CD14-positive monocyte (primary cell): ENCODE results near the gene PREX1. TPM values are rescaled to one million over a fixed set of nuclear protein-coding genes. Genes with fewer than 3 reads are reported as not detected.
A peak's percentile ranks its signal among the peaks of the same experiment; 100 is the strongest.

Experiments
- DNase-seq, 3 donors: peaks; one replicate each; pipeline ENCODE4 v3.0.0-alpha.2; 2011 to 2022
- H2AFZ ChIP-seq: 2 replicates; pipeline ENCODE4 v1.6.0; 2012; ENCODE audit warnings: mild to moderate bottlenecking, low read depth, low read length, inconsistent platforms; ENCODE audit not compliant: insufficient read depth, poor library complexity, severe bottlenecking
- H3K27ac ChIP-seq, 2 donors: 1 replicate in 1 of 2; 2 replicates in 1 of 2; pipeline ENCODE4 v1.5.1; 2012 to 2013; ENCODE audit warnings: low read length in 2 of 2, control low read depth in 1 of 2, inconsistent platforms in 1 of 2, low read depth in 1 of 2, mild to moderate bottlenecking in 1 of 2
- H3K27me3 ChIP-seq, 2 donors: one replicate each; pipeline versions ENCODE4 v1.6.0 to v1.6.1; 2011 to 2013; ENCODE audit warnings: low read length in 2 of 2; ENCODE audit not compliant: control insufficient read depth in 2 of 2, insufficient read depth in 2 of 2
- H3K36me3 ChIP-seq, 2 donors: replicated peaks in 1 of 2; 1 replicate in 1 of 2; 2 replicates in 1 of 2; pipeline versions ENCODE4 v1.5.1 to v1.6.1; 2012 to 2013; ENCODE audit warnings: low read length in 2 of 2, control low read depth in 1 of 2, inconsistent platforms in 1 of 2, mild to moderate bottlenecking in 1 of 2; ENCODE audit not compliant: insufficient read depth in 2 of 2, control insufficient read depth in 1 of 2
- H3K4me1 ChIP-seq, 2 donors: 1 replicate in 1 of 2; 2 replicates in 1 of 2; pipeline versions ENCODE4 v1.5.1 to v1.6.1; 2012 to 2013; ENCODE audit warnings: low read length in 2 of 2, control low read depth in 1 of 2, inconsistent platforms in 1 of 2, mild to moderate bottlenecking in 1 of 2, moderate library complexity in 1 of 2; ENCODE audit not compliant: insufficient read depth in 2 of 2, control insufficient read depth in 1 of 2
- H3K4me2 ChIP-seq: replicated peaks from 2 replicates; pipeline ENCODE3; 2012; ENCODE audit warnings: low read length, moderate library complexity, mild to moderate bottlenecking; ENCODE audit not compliant: poor library complexity, severe bottlenecking; ENCODE audit errors: extremely low read depth
- H3K4me3 ChIP-seq, 3 experiments: fragments of 200-600 bp in 1 of 3; sonication (generic) in 1 of 3; replicated peaks in 1 of 3; 1 replicate in 2 of 3; 2 replicates in 1 of 3; pipeline ENCODE4 v1.5.1; 2011 to 2013; ENCODE audit warnings: low read length in 3 of 3, mild to moderate bottlenecking in 3 of 3, control low read depth in 2 of 3, low read depth in 2 of 3, inconsistent platforms in 1 of 3, moderate library complexity in 1 of 3
- H3K79me2 ChIP-seq: 2 replicates; pipeline ENCODE4 v1.6.0; 2012; ENCODE audit warnings: mild to moderate bottlenecking, control low read depth, inconsistent platforms, low read length, moderate library complexity; ENCODE audit not compliant: insufficient read depth
- H3K9ac ChIP-seq: 2 replicates; pipeline ENCODE4 v1.6.0; 2017; ENCODE audit warnings: low read length, mild to moderate bottlenecking; ENCODE audit not compliant: insufficient read depth, poor library complexity, severe bottlenecking
- H3K9me3 ChIP-seq, 2 donors: replicated peaks in 1 of 2; 1 replicate in 1 of 2; 2 replicates in 1 of 2; pipeline versions ENCODE4 v1.5.1 to v1.6.1; 2012 to 2013; ENCODE audit warnings: low read length in 2 of 2, control low read depth in 1 of 2; ENCODE audit not compliant: control insufficient read depth in 1 of 2, insufficient read depth in 1 of 2
- H4K20me1 ChIP-seq: 2 replicates; pipeline ENCODE4 v1.6.0; 2012; ENCODE audit warnings: mild to moderate bottlenecking, low read length, control low read depth, moderate library complexity; ENCODE audit not compliant: insufficient read depth
- H3K27ac Mint-ChIP-seq, 7 donors: one replicate each; pipeline ENCODE4 v1.8.0; 2020; ENCODE audit warnings: mild to moderate bottlenecking in 7 of 7, mixed read lengths in 7 of 7, moderate library complexity in 6 of 7, inconsistent platforms in 2 of 7
- H3K27me3 Mint-ChIP-seq, 3 donors: one replicate each; pipeline ENCODE4 v1.8.0; 2021 to 2022; ENCODE audit warnings: low read depth in 3 of 3, mild to moderate bottlenecking in 3 of 3, mixed read lengths in 3 of 3, moderate library complexity in 3 of 3, inconsistent platforms in 1 of 3
- H3K36me3 Mint-ChIP-seq, 2 donors: one replicate each; pipeline ENCODE4 v1.8.0; 2020; ENCODE audit warnings: mixed read lengths in 2 of 2, inconsistent platforms in 1 of 2, mild to moderate bottlenecking in 1 of 2
- H3K4me1 Mint-ChIP-seq: one replicate; pipeline ENCODE4 v1.8.0; 2020; ENCODE audit warnings: mild to moderate bottlenecking, mixed read lengths
- H3K4me3 Mint-ChIP-seq, 2 donors: one replicate each; pipeline ENCODE4 v1.8.0; 2020; ENCODE audit warnings: mild to moderate bottlenecking in 2 of 2, mixed read lengths in 2 of 2, moderate library complexity in 1 of 2
- H3K9me3 Mint-ChIP-seq, 7 donors: one replicate each; pipeline ENCODE4 v1.8.0; 2020 to 2022; ENCODE audit warnings: mixed read lengths in 7 of 7, mild to moderate bottlenecking in 6 of 7, moderate library complexity in 6 of 7, inconsistent platforms in 2 of 7
- CTCF ChIP-seq: fragments of 200-600 bp; IDR thresholded peaks from one replicate; pipeline ENCODE4 v1.8.0; 2022; ENCODE audit warnings: antibody characterized with exemption, mild to moderate bottlenecking
- WGBS: methylation state at CpG from one replicate; pipeline ENCODE4 v1.1.5; 2013; ENCODE audit warnings: missing lambda C conversion rate; ENCODE audit not compliant: insufficient coverage; 5-methylcytosine and 5-hydroxymethylcytosine counted together
- intact Hi-C, 2 donors: fragments of 100-400 bp; cut with micrococcal nuclease; formaldehyde crosslinking; loops; one replicate each; pipeline versions ENCODE4 v1.15.0 to v1.15.1; 2023
- polyA plus RNA-seq, 3 donors: library from polyadenylated mRNA; depleted of rRNA in 1 of 3; unstranded in 2 of 3; stranded (reverse) in 1 of 3; fragments of 300-500 nt in 2 of 3; fragments of >200 nt in 1 of 3; fragmentation: Illumina TruSeq in 2 of 3; gene quantifications; 1 replicate in 2 of 3; 2 replicates in 1 of 3; pipeline ENCODE4 v1.2.3, GENCODE V29; 2012 to 2021

PREX1 gene
- polyA plus RNA-seq, 3 donors, result 24.3 to 114 (median 27.5) TPM

- no peaks in the 10 kb centered on the region for H3K9me3 ChIP-seq
- H3K27ac ChIP-seq, result peak overlapping the region in 1 of 2 donors; percentile 88
- H3K27me3 ChIP-seq, result no peaks in the 10 kb centered on the region
- intact Hi-C loops, result loop anchor here in 1 of 2 donors (5.0 kb wide), 1 partner anchor 37 kb away; no protein-coding TSS in a partner anchor
- H3K4me3 Mint-ChIP-seq, result no peak overlapping the region
- H4K20me1 ChIP-seq, result peaks cover 100% of the 10 kb centered on the region
- no peak for DNase-seq
- 100% methylated on average over 1 of the region's 3 CpGs for whole genome bisulfite sequencing
- no peak for TF ChIP-seq CTCF
- peak overlapping the region; percentile 7 to 97 (median 96) for H3K27ac Mint-ChIP-seq
- H3K4me1 Mint-ChIP-seq, result peaks cover 76% of the 10 kb centered on the region
- H3K9me3 Mint-ChIP-seq, result peaks cover 0 to 3% (median 0%) of the 10 kb centered on the region in 7 donors
- H3K79me2 ChIP-seq, result peaks cover 98% of the 10 kb centered on the region
- peaks cover 50 to 68% of the 10 kb centered on the region in 2 donors for H3K36me3 Mint-ChIP-seq
- H3K27me3 Mint-ChIP-seq, result peaks cover 0 to 2% (median 1%) of the 10 kb centered on the region in 3 donors
- no peak overlapping the region for H3K9ac ChIP-seq
- H3K36me3 ChIP-seq, result peaks cover 20 to 57% of the 10 kb centered on the region in 2 donors
- H3K4me1 ChIP-seq, result peaks cover 57 to 69% of the 10 kb centered on the region in 2 donors
- H3K4me2 ChIP-seq, result no peak overlapping the region
- H3K4me3 ChIP-seq, result no peak overlapping the region
- no peak overlapping the region for H2AFZ ChIP-seq
Observed at GRCh38 chr20:48750376-48750775, 77.4 kb downstream of the PREX1 start.

DNA sequence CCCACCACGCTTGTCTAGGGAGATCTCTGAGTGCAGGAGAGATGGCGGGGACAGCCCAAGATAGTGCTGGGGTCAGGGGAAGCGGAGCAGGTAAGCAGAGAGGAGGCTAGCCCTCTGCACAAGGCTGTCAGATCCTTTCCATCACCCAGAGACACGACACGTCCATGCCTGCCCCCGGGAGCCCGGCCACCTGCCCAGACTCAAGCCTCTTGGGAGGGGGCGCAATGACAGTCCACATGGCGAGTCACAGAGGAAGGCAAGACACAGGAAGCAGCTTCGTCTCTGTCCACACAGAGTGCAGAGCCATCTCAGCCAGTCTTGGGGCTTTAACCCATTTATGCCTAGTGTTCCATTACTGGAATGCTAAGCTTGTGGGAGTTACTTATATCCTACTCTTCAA, 78.4 kb downstream of the PREX1 start:
- H3K9me3 ChIP-seq, result no peaks in the 10 kb centered on the region
- Mint-ChIP-seq H3K27ac (peak overlapping the region in 5 of 7 donors; percentile 28 to 87 (median 68)), H3K9me3 (no peaks in the 10 kb centered on the region), H3K4me1 (peaks cover 68% of the 10 kb centered on the region), H3K27me3 (peaks cover 0 to 2% (median 1%) of the 10 kb centered on the region in 3 donors), H3K4me3 (no peak overlapping the region), H3K36me3 (peaks cover 52 to 71% of the 10 kb centered on the region in 2 donors)
- H3K9ac ChIP-seq, result no peak overlapping the region
- no peak overlapping the region for H3K4me2 ChIP-seq
- no peak overlapping the region for H2AFZ ChIP-seq
- 100% methylated on average over 2 of the region's 10 CpGs for WGBS
- intact Hi-C loops, result no loop called here
- DNase-seq, result no peak
- H3K79me2 ChIP-seq, result peaks cover 98% of the 10 kb centered on the region
- peaks cover 54 to 60% of the 10 kb centered on the region in 2 donors for H3K4me1 ChIP-seq
- TF ChIP-seq CTCF, result no peak
- H3K36me3 ChIP-seq, result peaks cover 27 to 59% of the 10 kb centered on the region in 2 donors
- peaks cover 100% of the 10 kb centered on the region for H4K20me1 ChIP-seq
- H3K4me3 ChIP-seq, result no peak overlapping the region
- no peaks in the 10 kb centered on the region for H3K27me3 ChIP-seq
- peak overlapping the region in 1 of 2 donors; percentile 49 for H3K27ac ChIP-seq
